ENCODE results near the gene SORCS2. TPM values are rescaled to one million over a fixed set of nuclear protein-coding genes. Genes with fewer than 3 reads are reported as not detected.

SORCS2 gene
- total RNA-seq, 1 donor from 2014 or later = 6.9 TPM

- no peak for DNase-seq (ENCODE audit: low spot score)
- intact Hi-C loops (cut with DNase I) = no loop called here
Measured at GRCh38 chr4:7693237-7693608, 500.9 kb downstream of the SORCS2 start.

GRCh38 chr4:7693711-7694110 lies 501.4 kb downstream of the SORCS2 start:
- DNase-seq (ENCODE audit: low spot score) = no peak
- intact Hi-C loops (cut with DNase I) = no loop called here

- no peak for DNase-seq (ENCODE audit: low spot score)
- intact Hi-C loops (cut with DNase I) = no loop called here
Measured at GRCh38 chr4:7694324-7694723, 502.0 kb downstream of the SORCS2 start.

- intact Hi-C loops (cut with DNase I) = no loop called here
- no peak for DNase-seq (ENCODE audit: low spot score)
Measured at GRCh38 chr4:7697343-7697742, 505.0 kb downstream of the SORCS2 start.

GRCh38 chr4:7697821-7698220 lies 505.5 kb downstream of the SORCS2 start:
- intact Hi-C loops (cut with DNase I) = no loop called here
- no peak for DNase-seq (ENCODE audit: low spot score)

- intact Hi-C loops (cut with DNase I) = no loop called here
- DNase-seq (ENCODE audit: low spot score) = no peak
Measured at GRCh38 chr4:7698584-7698983, 506.2 kb downstream of the SORCS2 start.

- intact Hi-C loops (cut with DNase I) = no loop called here
- no peak for DNase-seq (ENCODE audit: low spot score)
Measured at GRCh38 chr4:7699031-7699430, 506.7 kb downstream of the SORCS2 start.

- intact Hi-C loops (cut with DNase I) = no loop called here
- no peak for DNase-seq (ENCODE audit: low spot score)
Measured at GRCh38 chr4:7699825-7700224, 507.5 kb downstream of the SORCS2 start.

GRCh38 chr4:7700665-7701064 lies 508.3 kb downstream of the SORCS2 start:
- intact Hi-C loops (cut with DNase I) = no loop called here
- DNase-seq (ENCODE audit: low spot score) = no peak

GRCh38 chr4:7701866-7702649 lies 509.7 kb downstream of the SORCS2 start:
- no peak for DNase-seq (ENCODE audit: low spot score)
- intact Hi-C loops (cut with DNase I) = no loop called here

GRCh38 chr4:7703688-7704087 lies 511.4 kb downstream of the SORCS2 start:
- intact Hi-C loops (cut with DNase I) = no loop called here
- DNase-seq (ENCODE audit: low spot score) = no peak

- no peak for DNase-seq (ENCODE audit: low spot score)
- intact Hi-C loops (cut with DNase I) = no loop called here
Measured at GRCh38 chr4:7704091-7704490, 511.8 kb downstream of the SORCS2 start.

GRCh38 chr4:7704625-7705024 lies 512.3 kb downstream of the SORCS2 start:
- intact Hi-C loops (cut with DNase I) = no loop called here
- DNase-seq (ENCODE audit: low spot score) = no peak

- intact Hi-C loops (cut with DNase I) = no loop called here
Measured at GRCh38 chr4:7705062-7705461, 512.7 kb downstream of the SORCS2 start.

GRCh38 chr4:7705593-7705992 lies 513.3 kb downstream of the SORCS2 start:
- no peak for DNase-seq (ENCODE audit: low spot score)
- intact Hi-C loops (cut with DNase I) = no loop called here

More at GRCh38 chr4:7705062-7705461, 512.7 kb downstream of the SORCS2 start:
- no peak for DNase-seq (ENCODE audit: low spot score)

- no peak for DNase-seq (ENCODE audit: low spot score)
Measured at GRCh38 chr4:7708238-7708637, 515.9 kb downstream of the SORCS2 start.

GRCh38 chr4:7708981-7709380 lies 516.6 kb downstream of the SORCS2 start:
- intact Hi-C loops (cut with DNase I) = no loop called here
- DNase-seq (ENCODE audit: low spot score) = no peak

More at GRCh38 chr4:7708238-7708637, 515.9 kb downstream of the SORCS2 start:
- intact Hi-C loops (cut with DNase I) = no loop called here

GRCh38 chr4:7709431-7709830 lies 517.1 kb downstream of the SORCS2 start:
- no peak for DNase-seq (ENCODE audit: low spot score)
- intact Hi-C loops (cut with DNase I) = no loop called here

- no peak for DNase-seq (ENCODE audit: low spot score)
- intact Hi-C loops (cut with DNase I) = loop anchor here (10.0 kb wide), 1 partner anchor 405 kb away; no protein-coding TSS in a partner anchor
Measured at GRCh38 chr4:7710126-7710525, 517.8 kb downstream of the SORCS2 start.

GRCh38 chr4:7710576-7711306 lies 518.4 kb downstream of the SORCS2 start:
- no peak for DNase-seq (ENCODE audit: low spot score)
- intact Hi-C loops (cut with DNase I) = loop anchor here (10.0 kb wide), 1 partner anchor 406 kb away; no protein-coding TSS in a partner anchor

Measured in cardiac septum (tissue), 1 donor.